ENCODE results near the gene ANKRD33. TPM values are rescaled to one million over a fixed set of nuclear protein-coding genes. Genes with fewer than 3 reads are reported as not detected.
"Not testable (repeated sequence)": the region's sequence is repeated elsewhere in the genome, so short reads cannot be mapped to it uniquely, and the experiment has no call there.

ANKRD33 gene
- total RNA-seq, 1 donor from 2014 or later: not detected

DNA sequence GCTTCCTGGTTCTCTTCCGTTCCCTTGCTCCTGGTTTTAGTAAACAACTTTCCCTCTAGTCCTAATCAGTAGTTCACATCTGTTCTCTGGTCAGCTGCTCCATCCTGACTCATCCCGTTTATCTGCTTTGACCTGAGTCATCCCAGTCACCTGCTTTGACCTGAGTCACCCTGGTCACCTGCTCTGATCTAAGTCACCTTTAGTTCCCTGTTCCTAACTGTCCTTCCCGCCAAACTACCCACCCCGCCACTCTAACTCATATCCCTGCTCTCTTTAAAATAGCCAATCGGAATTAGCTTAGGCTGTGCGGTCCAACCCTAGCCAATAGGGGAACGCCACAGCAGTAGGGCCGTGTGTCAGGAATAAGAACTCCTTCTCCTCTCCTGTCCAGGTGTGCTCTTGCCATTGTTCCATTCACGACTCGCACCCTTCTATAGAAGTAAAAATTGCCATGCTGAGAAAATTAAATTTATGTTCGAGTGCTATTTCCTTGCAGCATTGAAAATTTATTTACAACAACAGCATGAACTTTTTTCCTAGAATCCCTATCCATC is 3.1 kb upstream of the ANKRD33 start:
- TF ChIP-seq, protein P1, sequence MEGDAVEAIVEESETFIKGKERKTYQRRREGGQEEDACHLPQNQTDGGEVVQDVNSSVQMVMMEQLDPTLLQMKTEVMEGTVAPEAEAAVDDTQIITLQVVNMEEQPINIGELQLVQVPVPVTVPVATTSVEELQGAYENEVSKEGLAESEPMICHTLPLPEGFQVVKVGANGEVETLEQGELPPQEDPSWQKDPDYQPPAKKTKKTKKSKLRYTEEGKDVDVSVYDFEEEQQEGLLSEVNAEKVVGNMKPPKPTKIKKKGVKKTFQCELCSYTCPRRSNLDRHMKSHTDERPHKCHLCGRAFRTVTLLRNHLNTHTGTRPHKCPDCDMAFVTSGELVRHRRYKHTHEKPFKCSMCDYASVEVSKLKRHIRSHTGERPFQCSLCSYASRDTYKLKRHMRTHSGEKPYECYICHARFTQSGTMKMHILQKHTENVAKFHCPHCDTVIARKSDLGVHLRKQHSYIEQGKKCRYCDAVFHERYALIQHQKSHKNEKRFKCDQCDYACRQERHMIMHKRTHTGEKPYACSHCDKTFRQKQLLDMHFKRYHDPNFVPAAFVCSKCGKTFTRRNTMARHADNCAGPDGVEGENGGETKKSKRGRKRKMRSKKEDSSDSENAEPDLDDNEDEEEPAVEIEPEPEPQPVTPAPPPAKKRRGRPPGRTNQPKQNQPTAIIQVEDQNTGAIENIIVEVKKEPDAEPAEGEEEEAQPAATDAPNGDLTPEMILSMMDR (IDR thresholded peaks at IDR 0.05; ENCODE audit: partially characterized antibody, unreplicated experiment): no peak
- no peak overlapping the region for H3K27ac Mint-ChIP-seq (ENCODE audit: unreplicated experiment)
- H3K9me3 Mint-ChIP-seq (ENCODE audit: unreplicated experiment): peaks cover 3% of the 10 kb centered on the region
- H3K27me3 Mint-ChIP-seq (ENCODE audit: unreplicated experiment): peaks cover 3% of the 10 kb centered on the region
- peaks cover 8% of the 10 kb centered on the region for H3K36me3 Mint-ChIP-seq (ENCODE audit: unreplicated experiment)
- no peak overlapping the region for H3K4me3 Mint-ChIP-seq (ENCODE audit: unreplicated experiment)
- no peak for DNase-seq
- H3K4me1 Mint-ChIP-seq (ENCODE audit: low read depth, unreplicated experiment): peaks cover 5% of the 10 kb centered on the region

DNA sequence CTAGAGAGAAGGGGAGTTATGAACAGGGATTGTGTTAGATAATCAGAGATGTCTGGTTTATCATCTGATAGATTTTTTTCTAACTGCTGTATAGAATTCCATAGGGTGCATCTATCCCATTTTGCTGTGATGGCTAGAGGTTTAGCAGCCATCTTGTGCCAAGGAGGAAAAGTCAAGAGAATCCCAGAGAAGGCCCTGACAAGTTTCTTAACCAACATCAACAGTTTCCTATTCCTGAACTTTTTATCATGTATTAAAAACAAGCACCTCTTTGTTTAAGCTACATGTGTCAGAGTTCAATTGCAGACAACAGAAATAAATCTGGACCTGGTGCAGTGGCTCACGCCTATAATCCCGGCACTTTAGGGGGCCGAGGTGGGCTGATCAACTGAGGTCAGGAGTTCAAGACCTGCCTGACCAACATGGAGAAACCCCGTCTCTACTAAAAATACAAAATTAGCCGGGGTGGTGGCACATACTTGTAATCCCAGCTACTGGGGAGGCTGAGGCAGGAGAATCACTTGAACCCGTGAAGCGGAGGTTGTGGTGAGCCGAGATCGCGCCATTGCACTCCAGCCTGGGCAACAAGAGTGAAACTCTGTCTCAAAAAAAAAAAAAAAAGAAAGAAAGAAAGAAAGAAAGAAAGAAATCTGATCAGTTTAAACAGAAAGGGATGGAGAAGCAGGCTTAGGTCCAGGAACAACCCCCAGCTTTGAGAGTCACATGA is 2.4 kb upstream of the ANKRD33 start:
- not testable (repeated sequence) for H3K27me3 Mint-ChIP-seq (ENCODE audit: unreplicated experiment); H3K36me3 Mint-ChIP-seq (ENCODE audit: unreplicated experiment); H3K27ac Mint-ChIP-seq (ENCODE audit: unreplicated experiment); H3K4me1 Mint-ChIP-seq (ENCODE audit: low read depth, unreplicated experiment); H3K9me3 Mint-ChIP-seq (ENCODE audit: unreplicated experiment); H3K4me3 Mint-ChIP-seq (ENCODE audit: unreplicated experiment); DNase-seq

DNA sequence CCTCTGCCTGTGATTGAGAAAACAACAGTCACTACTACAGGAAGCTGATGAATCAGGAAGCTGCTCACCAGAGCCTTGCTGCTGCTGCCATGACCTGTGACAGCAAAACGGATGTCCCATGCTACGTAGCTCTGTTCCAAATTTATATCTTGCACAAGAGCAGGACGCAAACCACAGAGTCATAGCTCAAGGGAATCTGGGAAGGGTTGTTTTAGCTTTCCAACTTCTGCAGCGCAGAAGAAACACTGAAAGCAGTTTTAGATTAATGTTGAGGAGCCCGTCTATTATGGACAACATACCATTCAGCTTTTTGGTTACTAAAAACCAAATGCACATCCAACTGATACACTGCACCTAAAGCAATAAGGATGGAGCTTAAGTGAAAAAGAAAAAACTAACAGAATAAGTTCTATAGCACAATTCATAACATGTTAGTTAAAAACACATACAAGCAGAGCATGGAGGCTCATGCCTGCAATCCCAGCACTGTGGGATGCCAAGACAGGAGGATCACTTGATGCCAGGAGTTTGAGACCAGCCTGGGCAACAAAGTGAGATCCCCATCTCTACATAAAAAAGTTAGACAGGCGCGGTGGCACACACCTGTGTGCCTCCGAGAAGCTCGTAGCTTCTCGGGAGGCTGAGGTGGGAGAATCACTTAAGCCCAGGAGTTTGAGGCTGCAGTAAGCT is 1.7 kb upstream of the ANKRD33 start:
- no peak overlapping the region for H3K27ac Mint-ChIP-seq (ENCODE audit: unreplicated experiment)
- DNase-seq: no peak
- peaks cover 3% of the 10 kb centered on the region for H3K27me3 Mint-ChIP-seq (ENCODE audit: unreplicated experiment)
- H3K36me3 Mint-ChIP-seq (ENCODE audit: unreplicated experiment): peaks cover 8% of the 10 kb centered on the region
- peaks cover 3% of the 10 kb centered on the region for H3K9me3 Mint-ChIP-seq (ENCODE audit: unreplicated experiment)
- TF ChIP-seq, protein P1 (IDR thresholded peaks at IDR 0.05; ENCODE audit: partially characterized antibody, unreplicated experiment): no peak
- no peak overlapping the region for H3K4me3 Mint-ChIP-seq (ENCODE audit: unreplicated experiment)
- peaks cover 5% of the 10 kb centered on the region for H3K4me1 Mint-ChIP-seq (ENCODE audit: low read depth, unreplicated experiment)

DNA sequence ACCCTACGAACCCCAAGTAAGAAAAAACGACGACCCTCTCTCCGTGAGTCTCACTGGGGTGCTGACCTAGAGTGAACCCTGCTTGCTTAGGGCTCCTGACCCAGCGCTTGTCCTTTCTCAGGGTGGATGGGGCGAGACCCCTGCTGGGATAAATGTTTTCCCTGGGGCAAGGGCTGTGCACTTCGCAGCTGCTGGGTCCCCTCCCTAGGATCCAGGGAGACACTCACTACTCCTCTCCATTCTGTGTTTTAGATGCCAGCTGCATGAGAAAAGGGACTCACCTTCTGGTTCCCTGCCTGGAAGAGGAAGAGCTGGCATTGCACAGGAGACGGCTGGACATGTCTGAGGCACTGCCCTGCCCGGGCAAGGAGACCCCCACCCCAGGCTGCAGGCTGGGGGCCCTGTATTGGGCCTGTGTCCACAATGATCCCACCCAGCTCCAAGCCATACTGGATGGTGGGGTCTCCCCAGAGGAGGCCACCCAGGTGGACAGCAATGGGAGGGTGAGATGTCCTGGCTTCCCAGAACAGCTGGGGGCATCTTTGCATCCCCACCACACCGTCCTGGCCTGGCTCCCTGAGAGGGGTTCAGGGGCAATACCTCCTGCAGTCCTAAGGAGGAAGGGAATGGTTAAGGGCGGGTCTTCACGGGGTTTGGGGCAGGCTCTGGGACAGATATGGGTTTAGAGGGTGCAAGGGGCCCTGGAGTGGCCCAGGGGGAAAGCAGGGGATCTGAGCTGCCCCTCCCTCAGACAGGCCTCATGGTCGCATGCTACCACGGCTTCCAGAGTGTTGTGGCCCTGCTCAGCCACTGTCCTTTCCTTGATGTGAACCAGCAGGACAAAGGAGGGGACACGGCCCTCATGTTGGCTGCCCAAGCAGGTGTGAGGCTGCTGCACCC is 663 bp downstream of the ANKRD33 start:
- H3K27me3 Mint-ChIP-seq (ENCODE audit: unreplicated experiment): peaks cover 3% of the 10 kb centered on the region
- H3K27ac Mint-ChIP-seq (ENCODE audit: unreplicated experiment): no peak overlapping the region
- H3K9me3 Mint-ChIP-seq (ENCODE audit: unreplicated experiment): peaks cover 3% of the 10 kb centered on the region

More for the DNA sequence above, 663 bp downstream of the ANKRD33 start:
- H3K4me1 Mint-ChIP-seq (ENCODE audit: low read depth, unreplicated experiment): peaks cover 6% of the 10 kb centered on the region
- H3K4me3 Mint-ChIP-seq (ENCODE audit: unreplicated experiment): no peak overlapping the region
- peaks cover 8% of the 10 kb centered on the region for H3K36me3 Mint-ChIP-seq (ENCODE audit: unreplicated experiment)
- DNase-seq: no peak
- TF ChIP-seq, protein P1 (IDR thresholded peaks at IDR 0.05; ENCODE audit: partially characterized antibody, unreplicated experiment): no peak

All from glutamatergic neuron (in vitro differentiated cells).